HG03066 (cell line): ENCODE measurements around the gene FARS2.

Source experiments
- ATAC-seq: cut with Tn5 transposase; IDR thresholded peaks from one replicate; pipeline ENCODE4 v1.9.1; 2021; ENCODE audit warnings: low read depth; ENCODE audit not compliant: unreplicated experiment

The FARS2 gene

DNA sequence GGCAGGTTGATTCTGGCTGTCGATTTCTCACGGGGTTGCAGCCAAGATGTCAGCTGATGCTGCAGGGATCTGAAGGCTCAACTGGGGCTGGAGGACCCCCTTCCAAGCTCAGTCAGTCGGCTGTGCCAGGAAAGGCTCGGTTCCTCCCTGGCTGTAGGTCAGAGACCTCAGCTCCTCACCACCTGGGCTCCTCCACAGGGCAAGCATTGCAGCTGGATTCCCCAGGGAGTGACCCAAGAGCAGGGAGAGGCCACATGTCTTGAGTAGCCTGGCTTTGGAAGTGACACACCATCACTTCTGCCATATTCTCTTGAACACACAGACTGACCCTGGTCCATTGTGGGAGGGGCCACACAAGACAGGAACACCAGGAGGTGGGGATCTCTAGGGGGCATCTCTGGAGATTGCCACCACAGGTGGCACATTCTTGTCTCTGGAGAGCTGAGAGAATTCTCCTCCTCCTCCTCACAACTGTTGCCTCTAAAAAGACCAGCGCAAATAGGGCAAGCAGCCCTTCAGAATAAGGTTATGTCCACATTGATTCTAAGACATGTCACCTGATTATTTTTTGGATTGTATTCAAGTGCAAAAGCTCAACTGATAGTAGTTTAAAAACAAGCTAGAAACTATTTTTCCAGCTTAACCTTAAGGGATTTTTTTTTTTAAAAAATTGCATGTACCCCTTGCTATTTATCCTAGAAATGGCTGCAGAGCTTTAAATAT lies 474.9 kb downstream of the FARS2 start:
- no peak for ATAC-seq

- ATAC-seq, result no peak
Observed at GRCh38 chr6:5737460-5737859, 476.1 kb downstream of the FARS2 start.

- ATAC-seq, result no peak
Observed at GRCh38 chr6:5738211-5738610, 476.9 kb downstream of the FARS2 start.

DNA sequence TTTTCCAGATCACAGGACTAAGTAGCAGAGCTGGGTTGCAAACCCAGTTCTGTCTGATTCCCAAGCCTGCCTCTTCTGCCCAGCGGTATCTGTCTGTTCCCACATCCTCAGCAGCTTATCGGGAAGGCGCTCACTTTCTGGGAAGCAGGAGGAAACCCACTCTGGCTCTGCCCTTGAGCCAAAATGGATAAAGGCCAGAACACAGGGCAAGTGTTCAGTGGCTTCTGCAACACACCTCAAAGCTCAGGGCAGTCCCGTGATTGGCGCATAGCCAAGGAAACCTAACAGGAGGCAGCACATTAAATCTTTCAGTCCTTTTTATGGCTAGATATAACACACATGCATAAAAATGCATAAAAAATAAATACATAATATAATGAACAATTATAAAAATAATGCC lies 483.2 kb downstream of the FARS2 start:
- ATAC-seq, result no peak

DNA sequence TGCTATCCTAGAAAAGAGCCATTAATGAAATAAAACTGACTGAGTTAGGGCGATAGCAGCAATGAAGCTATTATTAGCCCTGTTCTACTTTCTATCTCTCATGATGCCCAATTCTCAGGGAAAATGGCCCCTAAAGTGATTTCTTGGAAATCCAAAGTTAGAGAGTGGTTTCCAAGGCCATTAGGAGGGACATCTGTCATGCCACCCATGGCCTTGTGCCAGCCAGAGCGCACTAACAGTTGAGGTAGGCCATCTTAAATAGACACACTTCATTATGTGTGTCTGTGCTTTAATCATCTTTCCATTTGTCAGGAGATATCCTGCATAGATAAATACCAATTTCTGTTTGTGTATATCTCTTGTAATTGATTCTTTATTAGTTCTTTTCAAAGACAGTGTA lies 483.8 kb downstream of the FARS2 start:
- no peak for ATAC-seq

DNA sequence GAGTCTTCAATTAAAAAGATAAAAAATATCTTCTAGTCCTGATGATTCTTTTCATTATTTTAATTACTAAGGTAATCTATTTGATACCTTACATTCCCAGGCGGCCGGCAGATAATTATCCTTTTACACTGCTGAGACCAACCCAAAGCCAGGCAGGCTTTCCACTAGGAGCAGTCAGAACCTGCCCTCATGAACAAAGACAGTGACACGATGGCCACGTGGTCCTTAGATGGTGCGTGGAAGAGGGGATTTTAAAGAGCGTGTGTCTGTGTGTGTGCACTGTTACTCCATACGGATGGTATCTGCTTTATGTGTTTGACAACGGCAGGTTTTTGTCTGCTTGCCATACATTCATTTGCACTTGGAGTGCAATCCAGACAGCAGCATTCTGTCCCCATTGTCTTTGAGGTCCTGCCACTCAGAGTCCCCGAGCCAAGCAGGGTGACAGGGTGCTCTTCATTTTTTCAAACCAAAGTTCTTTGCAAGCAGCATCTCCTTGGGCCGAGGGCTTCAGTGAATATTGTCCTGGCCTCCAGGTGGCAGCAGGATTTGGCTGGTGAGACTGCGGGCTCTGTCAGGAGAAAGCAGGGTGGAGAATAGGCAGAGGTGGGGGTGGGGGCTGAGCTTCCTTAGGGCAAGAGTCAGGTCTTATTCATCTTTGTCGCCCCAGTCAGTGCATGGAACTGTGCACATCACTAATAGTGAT lies 484.9 kb downstream of the FARS2 start:
- ATAC-seq, result no peak

DNA sequence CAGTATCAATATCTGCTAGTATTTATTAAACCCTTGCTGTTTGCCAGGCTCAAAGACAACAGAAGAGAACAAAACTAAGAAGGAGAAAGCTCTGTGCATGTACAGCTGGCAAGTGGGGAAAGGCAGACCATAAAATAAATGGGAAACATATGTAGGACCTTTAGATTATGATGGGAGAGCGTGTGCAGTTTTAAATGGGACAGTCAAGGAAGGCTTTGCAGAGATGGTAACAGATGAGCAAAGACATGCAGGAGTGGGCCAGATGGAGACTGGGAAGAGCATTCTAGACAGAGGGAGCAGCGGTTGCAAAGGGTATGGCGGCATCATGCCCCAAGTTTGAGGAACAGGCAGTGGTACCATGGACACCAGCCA lies 485.4 kb downstream of the FARS2 start:
- no peak for ATAC-seq

DNA sequence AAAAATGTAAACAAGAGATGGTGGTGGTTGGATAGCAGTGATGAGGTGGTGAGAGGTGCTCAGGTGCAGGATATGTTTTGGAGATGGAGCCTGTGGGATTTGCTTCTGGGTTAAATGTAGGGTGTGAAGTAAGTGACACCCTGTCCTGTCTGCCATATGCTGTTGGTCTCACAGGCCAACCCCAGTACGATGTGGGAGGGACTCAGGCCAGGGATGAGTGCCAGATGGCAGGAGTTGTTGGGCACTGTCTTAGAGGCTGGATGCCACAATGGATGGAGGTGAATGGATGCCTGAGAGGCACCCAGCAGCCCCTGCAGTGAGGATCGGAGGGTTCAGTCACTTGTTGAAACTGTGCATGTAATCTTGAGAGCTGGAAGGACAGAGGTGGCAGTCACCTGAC lies 486.1 kb downstream of the FARS2 start:
- no peak for ATAC-seq

- no peak for ATAC-seq
Observed at GRCh38 chr6:5749016-5749650, 487.8 kb downstream of the FARS2 start.

GRCh38 chr6:5749651-5750215 lies 488.4 kb downstream of the FARS2 start:
- ATAC-seq, result no peak

DNA sequence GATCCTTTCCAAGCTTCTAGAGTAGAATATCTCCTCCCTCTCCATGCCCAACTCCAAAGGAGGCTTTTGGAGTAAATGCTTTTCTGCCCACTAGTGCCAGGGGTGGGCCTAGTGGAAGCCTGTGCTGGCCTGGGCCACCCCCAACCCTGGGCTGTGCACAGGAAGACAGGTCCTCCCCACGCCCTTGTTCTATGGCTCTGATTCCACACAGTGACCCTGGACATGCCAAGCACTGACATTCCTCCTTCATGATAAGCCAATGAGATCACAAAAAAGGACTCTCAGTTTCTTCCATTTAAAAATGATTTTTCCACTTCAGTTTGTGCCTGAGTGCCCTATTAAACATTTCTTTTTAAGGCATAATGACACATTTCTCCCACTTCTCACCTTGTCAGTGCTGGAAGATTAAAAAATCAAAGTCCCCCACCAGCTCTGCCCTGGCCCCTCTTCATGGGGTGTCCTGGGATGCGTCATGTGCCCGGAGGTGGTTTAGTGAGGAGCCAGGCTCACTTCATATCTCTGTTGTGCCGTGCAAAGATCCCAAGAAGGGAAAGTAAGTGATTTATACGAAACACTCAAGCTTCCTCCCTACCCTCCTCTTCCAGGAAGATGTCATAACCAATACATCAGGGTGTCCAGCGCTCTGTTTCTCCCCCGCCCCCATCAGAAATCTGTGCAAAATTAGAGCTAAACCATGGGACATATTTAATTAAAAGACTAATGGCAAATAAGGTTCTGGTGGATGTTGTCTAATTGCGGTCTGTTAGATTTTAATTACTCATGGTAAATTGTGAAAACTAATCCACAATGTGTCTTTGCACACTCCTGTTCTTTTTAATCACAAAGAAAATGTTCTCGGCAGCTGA lies 490.4 kb downstream of the FARS2 start:
- ATAC-seq, result no peak

DNA sequence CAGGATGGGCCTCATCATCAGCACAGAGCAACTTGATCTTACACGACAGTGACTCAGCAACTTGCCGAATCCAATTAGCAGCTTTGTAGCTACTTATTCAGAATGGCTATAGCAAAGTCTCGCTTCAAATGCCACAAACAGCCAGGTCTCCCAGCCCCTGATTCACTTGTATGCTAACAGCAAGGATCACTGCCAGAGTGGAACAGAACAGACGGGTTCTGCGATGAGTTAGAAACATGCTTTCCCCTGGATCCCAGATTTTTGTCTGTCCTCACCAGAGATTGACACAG lies 491.0 kb downstream of the FARS2 start:
- no peak for ATAC-seq

DNA sequence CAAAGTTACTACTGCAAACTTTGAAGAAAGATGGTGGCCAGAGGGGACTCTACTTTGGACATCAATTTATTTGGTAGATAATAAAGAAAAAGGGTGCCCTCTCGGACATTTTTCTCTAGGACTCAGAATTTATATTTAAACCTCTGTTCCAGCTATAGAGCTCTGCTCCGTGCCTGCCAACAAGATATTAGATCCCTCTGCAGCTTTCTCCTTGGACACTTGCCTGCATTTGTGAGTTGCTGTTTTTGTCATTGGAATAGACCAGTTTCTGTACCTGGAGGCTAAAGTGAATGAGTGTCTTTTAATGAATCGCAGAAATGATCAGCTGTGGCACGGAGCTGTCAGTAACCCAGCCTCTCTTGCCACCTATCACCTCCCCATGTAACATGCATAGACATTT lies 491.9 kb downstream of the FARS2 start:
- ATAC-seq, result no peak

GRCh38 chr6:5754904-5755303 lies 493.6 kb downstream of the FARS2 start:
- no peak for ATAC-seq

GRCh38 chr6:5759571-5759970 lies 498.3 kb downstream of the FARS2 start:
- no peak for ATAC-seq

- ATAC-seq, result no peak
Observed at GRCh38 chr6:5761370-5761769, 500.1 kb downstream of the FARS2 start.

DNA sequence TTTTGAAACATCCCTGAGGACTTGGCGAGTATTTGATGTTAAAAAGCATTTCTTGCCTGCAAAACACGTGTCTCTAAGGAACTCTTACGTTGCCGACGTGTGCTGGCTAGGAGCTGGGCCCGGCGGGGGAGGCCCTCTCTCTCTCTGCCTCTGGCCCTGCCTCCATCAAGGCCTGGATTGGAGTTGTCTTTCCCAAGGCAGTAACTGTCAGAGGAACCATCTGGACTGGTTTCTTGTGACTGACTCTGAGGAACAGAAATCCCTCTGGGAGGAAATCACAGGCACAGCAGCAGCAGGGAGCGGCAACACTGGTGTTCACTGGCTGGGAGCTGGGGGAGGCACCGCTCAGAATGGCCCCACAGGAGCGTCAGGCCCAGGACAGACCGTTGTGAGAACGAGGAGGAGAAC lies 501.3 kb downstream of the FARS2 start:
- no peak for ATAC-seq

GRCh38 chr6:5763407-5763806 lies 502.1 kb downstream of the FARS2 start:
- no peak for ATAC-seq

DNA sequence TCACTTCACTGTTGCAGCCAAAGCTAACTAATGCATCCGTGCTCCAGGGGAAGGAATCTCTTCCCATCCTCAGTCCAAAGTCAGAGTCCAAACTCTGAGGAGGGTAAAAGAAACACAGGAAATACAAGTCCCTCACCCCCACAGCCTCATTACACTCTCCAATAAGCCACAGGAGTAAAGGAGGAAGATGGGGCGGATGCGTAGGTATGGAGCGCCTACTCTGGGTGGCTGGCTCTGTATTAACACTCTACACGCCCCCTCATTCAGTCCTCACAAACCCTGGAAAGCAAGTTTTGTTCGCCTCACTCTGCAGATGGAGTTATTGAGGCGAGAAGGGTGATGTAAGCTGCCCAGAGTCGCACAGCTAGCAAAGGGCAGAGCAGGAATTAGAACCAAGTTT lies 502.6 kb downstream of the FARS2 start:
- no peak for ATAC-seq

GRCh38 chr6:5764401-5764955 lies 503.2 kb downstream of the FARS2 start:
- ATAC-seq, result no peak
